GM12801 (cell line): ENCODE data around the gene NFS1.

ENCODE experiments used
- TF ChIP-seq, protein P1 (sequence below): IDR thresholded peaks from one replicate; pipeline ENCODE4 v1.5.1; 2011; ENCODE audit warnings: control low read depth; ENCODE audit not compliant: insufficient read length; ENCODE audit errors: extremely low read depth

The NFS1 gene

DNA sequence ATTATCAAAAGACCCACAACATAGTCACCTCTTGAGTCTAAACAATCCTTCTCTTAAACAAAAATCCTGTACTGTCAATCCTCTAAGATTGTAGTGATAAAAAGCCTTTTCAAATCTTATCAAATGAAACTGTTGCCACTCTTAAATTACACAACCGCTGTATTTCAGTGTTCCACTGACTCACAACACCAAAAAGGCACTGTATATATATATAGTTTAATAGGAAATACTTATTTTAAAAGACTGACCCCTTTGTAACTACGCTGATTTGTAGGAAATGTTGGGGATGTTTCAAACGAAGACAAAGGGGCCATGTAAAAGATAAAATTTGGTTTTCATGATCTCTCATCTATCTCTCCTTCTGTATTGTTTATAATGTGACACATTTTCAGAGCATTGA is 48.5 kb downstream of the NFS1 start:
- TF ChIP-seq, protein P1, sequence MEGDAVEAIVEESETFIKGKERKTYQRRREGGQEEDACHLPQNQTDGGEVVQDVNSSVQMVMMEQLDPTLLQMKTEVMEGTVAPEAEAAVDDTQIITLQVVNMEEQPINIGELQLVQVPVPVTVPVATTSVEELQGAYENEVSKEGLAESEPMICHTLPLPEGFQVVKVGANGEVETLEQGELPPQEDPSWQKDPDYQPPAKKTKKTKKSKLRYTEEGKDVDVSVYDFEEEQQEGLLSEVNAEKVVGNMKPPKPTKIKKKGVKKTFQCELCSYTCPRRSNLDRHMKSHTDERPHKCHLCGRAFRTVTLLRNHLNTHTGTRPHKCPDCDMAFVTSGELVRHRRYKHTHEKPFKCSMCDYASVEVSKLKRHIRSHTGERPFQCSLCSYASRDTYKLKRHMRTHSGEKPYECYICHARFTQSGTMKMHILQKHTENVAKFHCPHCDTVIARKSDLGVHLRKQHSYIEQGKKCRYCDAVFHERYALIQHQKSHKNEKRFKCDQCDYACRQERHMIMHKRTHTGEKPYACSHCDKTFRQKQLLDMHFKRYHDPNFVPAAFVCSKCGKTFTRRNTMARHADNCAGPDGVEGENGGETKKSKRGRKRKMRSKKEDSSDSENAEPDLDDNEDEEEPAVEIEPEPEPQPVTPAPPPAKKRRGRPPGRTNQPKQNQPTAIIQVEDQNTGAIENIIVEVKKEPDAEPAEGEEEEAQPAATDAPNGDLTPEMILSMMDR, result no peak

DNA sequence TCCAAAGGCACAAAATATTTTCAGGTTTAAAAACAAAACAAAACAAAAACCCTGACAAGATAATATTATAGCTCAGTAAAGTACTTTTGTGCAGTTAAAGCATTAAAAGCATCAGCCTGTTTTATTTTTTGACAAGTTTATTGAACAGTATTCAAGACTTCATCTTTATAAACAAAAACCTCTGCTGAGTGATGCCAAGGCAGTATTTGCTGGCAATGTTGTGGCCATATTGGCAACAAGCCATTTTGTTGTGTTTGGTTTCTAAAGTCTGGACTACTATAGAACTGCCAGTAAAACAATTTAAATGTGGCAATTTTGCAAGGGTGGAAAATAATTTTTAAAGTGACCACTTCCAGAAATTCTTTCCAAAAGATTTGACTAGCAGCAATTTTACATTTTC is 50.3 kb downstream of the NFS1 start:
- TF ChIP-seq, protein P1, result no peak

DNA sequence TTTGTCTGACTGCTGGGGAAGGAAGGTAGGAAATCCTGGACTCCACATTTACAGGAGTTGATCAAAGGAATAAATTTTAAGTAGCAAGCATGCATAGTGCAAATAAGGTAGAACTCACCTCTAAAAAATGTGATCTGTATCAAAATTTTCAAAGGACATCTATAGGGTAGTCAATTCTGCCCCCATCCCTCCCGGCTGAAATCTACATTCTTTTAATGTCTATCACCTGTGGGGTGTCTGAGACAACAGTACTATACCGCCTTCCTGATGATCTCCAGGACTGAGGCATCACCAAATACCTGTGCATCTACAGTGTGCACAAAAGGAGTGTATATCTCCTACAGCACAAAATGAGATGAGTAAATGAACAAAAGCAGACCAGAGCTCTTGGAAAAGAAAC is 54.3 kb downstream of the NFS1 start:
- TF ChIP-seq, protein P1, result no peak

DNA sequence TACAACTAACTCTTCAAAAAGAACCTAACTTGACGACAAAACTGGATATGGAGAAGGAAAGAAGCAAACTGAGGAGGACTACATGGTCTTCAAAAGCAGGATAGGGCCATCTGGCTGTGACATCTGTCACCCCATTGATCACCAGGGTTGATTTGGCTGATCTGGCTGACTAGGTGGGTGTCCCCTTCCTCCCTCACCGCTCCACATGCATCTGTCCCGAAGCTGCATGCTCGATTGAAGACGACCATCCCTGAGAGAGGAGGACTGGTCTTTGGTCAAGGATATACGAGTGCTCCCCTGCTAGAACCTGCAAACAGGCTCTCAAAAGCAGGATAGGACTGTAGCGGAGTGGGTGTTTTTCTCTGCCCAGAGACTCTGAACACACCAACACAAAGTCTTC is 56.1 kb downstream of the NFS1 start:
- TF ChIP-seq, protein P1, result no peak

DNA sequence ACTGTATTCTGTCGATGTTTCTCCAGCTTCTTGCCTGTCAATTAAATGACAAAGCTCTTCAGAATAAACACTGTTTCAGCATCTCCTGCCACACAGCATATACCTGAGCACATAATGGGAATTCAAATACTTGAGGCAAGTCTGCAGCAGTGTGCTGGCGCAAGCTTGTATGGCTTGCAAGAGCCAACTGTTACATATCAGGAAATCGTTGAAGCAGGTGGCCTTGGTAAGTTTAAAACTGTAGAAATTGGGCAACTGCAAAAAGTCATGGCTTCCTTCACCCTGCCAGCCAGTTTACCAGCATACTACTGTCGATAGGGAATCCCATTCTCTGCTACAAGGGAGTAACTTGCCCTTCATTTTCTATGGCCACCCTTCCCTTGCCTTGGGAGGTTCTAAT is 57.4 kb downstream of the NFS1 start:
- TF ChIP-seq, protein P1, result no peak

DNA sequence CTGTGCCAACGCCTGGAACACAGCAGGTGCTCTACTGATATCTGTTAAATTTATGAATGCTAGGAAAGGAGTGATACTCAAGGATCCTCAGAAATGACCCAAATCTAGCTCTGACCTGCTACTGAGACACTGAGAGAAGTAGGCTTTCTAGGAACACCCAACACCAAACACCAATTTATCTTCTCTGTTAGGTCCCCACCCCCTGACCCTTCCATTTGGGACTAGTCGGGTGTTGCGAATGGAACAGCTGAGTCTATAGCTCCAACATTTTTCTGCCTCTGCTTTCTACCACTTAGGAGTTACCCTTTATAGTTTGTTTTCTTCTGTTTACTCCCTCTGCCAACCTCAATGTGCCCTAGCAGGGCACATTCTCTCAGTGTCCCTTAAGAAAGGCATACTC is 58.4 kb downstream of the NFS1 start:
- TF ChIP-seq, protein P1, result no peak

DNA sequence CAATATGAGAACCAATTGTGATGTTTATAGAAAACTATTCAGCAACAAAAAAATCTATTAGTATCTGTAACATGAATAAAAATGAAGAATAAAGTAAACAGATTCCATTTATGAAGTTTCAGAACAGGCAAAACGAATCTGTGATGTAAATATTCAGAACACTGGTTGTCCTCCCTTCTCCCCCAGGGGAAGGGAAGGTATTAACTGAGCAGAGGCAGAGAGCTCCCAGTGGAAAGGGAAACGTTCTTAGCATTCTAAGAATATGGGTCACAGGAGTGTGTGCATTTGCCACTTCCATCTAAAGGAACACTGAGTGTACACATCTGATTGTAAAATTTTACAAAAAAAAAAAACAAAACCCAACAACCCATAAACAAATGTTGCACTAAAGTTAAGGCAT is 60.4 kb downstream of the NFS1 start:
- TF ChIP-seq, protein P1, result no peak

DNA sequence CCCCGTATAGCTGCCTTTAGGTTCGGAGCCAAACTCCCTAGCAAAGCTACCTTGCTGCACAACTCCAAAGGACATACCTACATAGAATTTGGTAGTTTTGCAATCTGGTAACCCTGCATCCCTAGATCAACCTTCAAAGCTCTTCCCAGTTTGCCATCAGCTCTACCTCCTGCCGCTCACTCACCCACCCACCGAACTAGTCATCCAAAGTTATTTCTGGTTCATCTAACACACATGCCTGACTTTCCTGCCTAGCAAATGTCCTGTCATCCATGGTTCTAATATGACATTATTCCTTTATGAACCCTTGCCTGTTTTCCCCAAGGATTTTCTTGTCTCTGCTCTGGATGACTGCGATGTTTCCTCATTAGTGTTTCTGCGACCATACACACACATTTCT is 61.9 kb downstream of the NFS1 start:
- TF ChIP-seq, protein P1, result no peak
